HG02763 (cell line): ENCODE results near the gene DMBX1.

Experiments used
- ATAC-seq: cut with Tn5 transposase; IDR thresholded peaks from one replicate; pipeline ENCODE4 v1.9.1; 2021; ENCODE audit warnings: mild to moderate bottlenecking, moderate library complexity; ENCODE audit not compliant: unreplicated experiment

The DMBX1 gene

DNA sequence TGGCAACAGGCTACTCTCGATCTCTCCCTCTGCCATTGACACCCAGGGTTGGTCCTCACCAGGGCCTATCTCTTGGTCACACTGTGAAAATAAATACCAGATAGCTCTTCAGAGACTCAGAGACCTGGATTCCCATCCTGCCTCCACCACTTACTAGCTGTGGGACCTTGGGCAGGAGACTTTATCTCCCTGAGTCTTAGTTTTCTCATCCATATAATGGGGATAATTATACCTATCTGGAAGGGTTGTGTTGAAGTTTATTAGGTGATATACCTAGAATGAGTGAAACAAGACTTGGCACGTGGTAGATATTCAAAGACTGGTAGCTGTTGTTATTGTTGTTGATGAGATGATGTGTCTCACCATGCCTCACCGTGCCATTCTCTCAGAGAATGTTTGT lies 7.4 kb downstream of the DMBX1 start:
- no peak for ATAC-seq

DNA sequence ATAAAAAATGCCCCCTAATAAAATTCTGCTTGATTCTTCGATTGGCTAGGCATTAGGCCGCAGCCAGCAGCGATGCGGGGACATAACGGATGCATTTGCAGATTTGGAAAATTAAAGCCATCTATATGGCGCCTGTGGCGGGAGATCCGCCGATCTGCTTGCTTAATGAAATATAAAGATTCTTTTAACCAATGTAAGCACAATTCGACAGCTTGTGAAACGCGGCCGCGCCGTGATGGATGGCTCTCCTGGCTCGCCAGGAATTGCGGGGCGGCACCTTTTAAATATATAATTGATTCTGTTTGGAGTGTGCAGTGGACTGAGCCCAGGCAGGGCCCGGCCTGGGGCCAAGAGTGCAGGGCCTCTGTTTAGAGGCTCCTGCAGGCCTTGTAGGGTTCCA lies 8.0 kb downstream of the DMBX1 start:
- ATAC-seq, result no peak

DNA sequence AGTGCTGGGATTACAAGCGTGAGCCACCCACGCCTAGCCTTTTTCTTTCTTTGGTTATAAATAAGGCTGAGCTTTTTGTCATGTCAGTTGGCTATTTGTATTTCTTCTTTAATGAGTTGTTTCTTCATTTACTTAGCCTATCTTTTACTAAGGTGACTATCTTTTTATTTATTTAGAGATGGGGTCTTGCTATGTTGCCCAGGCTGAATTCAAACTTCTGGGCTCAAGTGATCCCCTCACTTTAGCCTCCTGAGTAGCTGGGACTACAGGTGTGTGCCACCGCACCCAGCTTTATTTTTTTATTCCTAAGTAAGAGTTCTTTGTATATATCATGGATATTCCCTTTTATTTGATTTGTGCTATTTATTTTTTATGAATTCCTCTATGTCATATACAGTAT lies 11.9 kb downstream of the DMBX1 start:
- ATAC-seq, result no peak

DNA sequence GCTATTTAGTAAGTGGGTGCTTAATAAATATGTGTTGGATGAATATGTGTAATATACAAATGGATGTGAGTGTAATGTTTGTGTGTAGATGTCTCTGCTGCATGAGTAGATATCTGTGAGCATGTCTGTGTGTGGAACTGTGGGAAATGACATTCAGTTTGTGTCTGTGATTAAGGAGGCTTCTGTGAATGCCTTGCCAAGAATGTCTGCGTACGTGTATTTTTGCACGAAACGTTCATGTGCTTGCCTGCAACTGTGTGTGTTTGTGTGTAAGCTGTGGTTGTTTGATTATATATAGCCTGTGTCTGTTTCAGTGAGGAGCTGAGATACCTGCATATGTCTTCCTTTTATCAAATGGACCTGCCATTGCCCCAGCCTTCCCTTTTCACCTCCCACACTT lies 13.8 kb downstream of the DMBX1 start:
- ATAC-seq, result no peak

DNA sequence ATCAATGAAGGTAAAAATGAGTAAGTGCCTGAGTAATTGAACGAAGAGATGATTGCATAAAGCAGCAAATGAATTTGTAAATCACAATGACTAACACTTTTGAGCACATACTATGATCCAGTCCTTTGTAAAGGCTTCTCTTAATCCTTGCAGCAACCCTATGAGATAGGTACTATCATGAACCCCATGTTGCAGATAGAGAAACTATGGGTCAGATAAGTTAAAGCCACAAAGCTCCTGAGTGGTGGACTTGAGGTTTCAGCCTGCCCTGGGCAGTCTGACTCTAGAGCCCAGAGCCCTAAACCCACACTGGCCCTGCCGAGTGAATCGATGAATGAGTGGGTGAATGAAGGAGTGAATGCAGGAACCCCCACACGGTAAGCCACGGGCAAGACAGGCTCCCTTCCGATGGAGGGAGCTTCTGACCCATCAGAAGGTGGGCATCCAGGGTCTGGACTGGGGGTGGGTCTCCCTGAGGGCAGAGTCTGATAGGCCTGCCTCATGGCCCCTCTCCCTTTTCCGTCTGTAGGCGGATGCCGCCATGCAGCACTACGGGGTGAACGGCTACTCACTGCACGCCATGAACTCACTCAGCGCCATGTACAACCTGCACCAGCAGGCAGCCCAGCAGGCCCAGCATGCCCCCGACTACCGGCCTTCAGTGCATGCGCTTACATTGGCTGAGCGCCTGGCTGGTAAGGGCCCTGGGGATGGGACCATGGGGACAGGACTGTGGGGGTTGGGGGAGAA lies 17.0 kb downstream of the DMBX1 start:
- no peak for ATAC-seq

DNA sequence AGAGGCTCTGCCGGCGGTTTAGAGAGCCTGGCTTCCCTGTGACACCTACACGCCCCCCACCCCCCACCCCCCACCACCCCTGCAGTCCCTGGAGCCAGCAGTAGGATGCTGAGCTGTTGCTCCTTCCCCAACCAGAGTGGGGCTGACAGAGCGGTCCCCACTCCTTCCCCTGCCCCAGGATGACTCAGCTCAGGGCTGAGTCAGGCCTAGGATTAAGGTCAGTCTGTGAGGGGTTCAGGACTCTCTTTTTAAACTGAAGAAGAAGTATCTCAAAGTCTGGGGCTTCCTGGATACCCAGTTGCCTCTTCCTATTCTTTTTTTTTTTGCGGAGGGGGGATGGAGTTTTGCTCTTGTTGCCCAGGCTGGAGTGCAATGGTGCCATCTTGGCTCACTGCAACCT lies 19.1 kb downstream of the DMBX1 start:
- ATAC-seq, result no peak

DNA sequence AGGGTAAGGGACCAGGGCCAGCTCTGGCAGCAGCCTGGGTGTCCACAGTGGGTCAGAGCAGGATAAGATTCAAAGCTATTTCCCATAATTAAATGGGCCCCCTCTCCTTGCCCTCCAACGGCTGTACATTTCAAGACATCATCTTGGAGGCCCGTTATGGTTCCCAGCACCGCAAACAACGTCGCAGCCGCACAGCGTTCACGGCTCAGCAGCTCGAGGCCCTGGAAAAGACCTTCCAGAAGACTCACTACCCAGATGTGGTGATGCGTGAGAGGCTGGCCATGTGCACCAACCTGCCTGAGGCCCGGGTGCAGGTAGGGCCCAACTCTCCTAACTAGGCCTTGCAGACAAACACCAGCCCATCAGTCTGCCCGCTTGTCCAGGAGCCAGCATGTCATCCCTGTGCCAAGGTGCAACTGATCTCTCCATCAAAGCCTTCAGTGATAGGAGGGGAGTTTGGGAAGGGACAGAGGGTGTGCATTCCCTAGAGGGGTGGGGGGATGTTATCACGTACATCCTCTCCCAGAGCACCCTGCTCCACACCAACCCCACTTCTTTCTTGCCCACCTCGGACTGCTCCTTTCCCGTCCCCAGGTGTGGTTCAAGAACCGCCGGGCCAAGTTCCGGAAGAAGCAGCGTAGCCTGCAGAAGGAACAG lies 20.8 kb downstream of the DMBX1 start:
- no peak for ATAC-seq

DNA sequence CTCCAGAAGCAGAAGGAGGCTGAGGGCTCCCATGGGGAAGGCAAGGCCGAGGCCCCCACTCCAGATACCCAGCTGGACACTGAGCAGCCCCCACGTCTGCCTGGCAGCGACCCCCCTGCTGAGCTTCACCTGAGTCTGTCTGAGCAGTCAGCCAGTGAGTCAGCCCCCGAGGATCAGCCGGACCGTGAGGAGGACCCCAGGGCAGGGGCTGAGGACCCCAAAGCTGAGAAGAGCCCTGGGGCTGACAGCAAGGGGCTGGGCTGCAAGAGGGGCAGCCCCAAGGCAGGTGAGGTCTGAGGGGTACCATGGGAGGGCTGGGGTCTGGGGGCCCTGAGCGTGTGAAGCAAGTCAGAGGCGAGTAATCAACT lies 21.3 kb downstream of the DMBX1 start:
- ATAC-seq, result no peak

DNA sequence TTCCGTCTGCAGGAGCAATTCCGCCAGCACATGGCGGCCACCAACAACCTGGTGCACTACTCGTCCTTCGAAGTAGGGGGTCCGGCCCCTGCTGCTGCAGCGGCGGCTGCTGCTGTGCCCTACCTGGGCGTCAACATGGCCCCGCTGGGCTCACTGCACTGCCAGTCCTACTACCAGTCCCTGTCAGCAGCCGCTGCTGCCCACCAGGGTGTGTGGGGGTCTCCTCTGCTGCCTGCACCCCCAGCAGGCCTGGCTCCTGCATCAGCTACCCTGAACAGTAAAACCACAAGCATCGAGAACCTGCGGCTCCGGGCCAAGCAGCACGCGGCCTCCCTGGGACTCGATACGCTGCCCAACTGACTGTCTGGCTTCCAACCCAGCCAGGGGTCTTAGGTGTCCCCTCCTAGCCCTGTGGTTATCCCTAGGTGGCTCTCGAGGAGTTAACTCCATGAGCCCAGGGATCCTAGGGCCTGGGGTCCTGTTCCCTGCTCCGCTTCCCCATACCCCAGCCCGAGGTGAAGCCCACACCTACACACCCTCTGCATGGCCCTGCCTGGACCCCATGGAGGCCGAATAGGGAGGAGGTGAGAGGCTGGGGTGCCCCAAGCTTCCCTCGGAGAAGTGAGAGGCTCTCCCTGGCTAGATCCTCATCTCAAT lies 22.6 kb downstream of the DMBX1 start:
- no peak for ATAC-seq

DNA sequence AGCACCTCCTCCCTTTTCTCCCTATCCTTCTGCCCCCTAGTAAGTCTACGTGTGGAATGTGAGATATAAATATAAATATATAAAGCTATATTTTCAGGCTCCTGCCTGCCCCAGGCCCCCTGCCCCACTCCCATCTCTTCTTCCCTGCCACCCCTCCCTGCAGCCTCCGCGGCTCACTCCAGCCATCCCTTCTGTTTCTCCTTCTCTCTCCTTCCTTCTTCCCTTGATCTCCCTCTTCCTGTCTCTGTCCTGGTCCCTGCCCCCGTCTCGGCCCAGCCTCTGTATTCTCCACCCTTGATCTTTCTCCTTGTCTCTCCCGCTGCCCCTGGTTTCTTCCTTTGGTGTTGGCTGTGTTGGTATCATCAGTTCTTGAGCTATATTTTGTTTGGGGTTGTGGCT lies 23.2 kb downstream of the DMBX1 start:
- no peak for ATAC-seq

DNA sequence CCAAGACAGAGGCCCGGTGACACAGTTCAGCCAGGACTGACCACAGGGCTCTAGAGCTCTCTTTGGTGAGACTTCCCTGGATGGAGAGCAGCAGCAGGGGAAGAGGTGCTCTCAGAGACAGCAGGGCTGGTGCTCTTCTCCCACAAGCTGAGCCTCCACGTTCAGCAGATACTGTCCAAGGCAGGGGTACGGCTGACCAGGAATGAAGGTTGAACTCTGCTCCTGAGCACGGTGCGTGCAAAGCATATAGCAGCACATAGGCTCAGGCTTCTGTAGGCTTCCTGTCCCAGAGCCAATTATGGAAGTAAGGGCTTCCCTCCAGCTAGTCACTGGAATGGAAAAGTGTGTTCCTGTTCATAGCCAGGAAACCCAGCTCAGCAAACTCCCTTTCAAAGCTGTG lies 23.9 kb downstream of the DMBX1 start:
- ATAC-seq, result no peak

DNA sequence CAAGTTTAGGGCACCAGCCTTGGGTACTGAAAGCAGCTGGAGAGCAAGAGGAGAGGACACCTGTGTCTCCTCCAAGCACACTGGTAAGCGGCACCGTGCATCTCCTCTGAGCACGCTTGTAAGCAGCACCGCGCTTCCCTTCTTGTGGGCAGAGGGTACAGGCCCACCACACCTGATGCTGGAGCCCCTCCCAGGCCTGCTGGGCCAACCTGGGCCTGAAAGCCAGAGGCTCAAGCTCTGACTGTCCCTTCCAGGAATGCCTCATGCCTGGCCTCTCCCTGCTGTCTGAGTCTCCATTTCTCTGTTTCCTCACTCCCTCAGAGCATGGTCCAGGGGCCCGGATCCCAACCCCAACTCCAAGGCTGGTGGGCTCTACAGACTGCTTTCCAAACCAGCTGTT lies 25.9 kb downstream of the DMBX1 start:
- no peak for ATAC-seq

DNA sequence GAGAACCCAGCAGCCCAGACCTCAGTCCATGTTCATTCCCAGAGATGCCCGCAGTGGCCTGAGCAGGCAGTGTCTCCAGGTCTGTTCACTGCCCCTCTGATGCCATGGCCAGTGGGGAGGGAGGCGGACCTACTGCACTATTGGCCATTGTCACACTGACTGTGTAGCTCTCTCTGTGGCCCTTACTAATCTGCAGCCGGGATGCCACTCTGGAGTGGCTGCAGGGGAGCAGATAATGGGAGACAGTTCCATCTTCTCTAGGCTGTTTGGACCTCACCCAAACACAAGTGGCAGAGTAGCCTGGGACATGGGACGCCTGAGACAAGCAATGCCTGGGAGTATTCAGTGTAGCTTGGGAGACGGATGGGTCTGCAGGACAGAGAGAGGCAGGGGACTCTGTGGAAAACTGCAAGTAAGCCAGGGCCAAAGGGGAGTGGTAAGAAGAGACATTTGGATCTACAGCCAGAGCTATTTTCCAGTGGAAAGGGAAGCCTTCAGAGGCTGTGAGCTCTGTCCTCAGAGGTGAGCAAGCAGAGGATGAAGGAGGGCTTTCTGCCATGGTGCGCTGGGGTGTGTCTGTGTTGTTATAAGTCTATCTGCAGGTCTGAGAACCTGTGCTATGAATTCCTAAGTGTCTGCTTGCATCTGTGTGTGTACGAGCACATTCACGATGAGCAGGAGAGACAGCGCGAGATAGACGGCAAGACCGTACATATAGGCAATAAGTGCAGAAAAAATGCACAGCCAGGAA lies 26.7 kb downstream of the DMBX1 start:
- no peak for ATAC-seq

DNA sequence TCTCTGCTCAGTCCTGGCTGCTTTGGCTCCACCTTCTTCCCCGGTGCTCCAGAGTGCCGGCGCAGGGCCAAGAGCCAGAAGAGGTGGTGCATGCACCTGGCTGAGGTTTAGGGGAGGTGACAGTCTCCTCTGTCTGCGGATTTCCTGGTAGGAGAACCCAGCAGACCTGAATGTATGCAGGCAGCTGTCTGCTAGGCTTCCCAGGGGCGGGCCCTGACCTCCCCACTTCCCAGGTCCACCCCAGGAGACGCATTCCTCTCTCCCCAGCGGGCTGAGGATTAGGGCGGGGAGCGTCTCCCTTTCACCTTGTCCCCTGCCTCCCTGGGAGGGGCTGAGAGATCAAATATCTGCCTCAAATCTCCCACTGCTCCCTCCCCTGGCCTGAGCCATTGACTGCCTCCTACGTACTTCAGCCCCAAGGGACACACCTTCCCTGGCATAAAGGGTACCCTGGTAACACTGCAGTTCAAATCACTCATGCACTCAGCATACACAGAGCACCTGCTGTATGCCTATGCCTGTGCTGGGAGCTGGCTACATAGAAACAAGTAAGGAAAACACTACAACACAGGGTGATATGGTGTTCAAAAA lies 27.5 kb downstream of the DMBX1 start:
- no peak for ATAC-seq

DNA sequence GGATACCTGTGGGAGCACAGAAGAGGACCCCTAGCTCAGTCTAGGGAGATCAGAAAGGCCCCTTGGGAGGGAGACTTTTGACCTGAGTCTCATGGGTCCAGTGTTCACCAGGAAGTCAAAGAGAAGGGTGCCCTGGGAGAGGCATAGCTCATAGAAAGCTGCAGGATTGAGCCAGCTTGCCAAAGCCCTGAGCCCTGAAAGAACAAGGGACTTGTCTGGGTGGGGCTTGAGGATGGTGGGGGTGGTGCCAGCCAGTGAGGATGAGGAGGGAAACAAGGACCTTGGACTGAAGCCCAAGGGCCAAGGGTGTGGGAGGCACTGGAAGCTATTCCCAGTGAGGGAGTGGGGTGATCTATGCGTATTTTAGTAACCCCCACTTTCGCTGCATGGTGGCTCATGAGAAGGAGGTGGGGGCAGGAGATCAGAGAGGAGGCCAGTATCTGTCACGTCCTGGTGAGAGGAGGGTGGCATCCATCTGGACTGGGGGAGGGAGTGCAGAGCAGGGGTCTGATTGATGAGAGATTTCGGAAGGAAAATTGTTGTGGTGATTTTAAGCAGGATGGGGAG lies 28.4 kb downstream of the DMBX1 start:
- no peak for ATAC-seq

DNA sequence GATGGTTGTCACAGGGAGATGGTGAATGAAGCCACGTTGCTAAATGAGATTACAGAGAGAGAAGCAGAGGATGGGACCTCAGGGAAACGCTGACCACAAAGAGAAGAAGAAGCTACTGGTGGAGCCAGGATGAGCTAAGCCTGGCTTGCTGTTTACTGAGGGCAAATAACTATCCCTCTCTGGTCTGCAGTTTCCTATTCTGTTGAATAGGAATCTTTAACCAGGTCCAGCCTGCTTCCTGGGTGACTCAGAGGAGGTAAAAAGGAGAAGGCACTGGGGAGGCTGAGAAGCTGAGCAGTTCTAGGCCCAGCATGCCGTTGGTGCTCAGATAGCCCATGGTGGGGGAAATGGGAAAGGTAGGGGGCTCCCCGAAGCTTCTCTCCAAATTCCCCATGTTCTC lies 29.6 kb downstream of the DMBX1 start:
- no peak for ATAC-seq

DNA sequence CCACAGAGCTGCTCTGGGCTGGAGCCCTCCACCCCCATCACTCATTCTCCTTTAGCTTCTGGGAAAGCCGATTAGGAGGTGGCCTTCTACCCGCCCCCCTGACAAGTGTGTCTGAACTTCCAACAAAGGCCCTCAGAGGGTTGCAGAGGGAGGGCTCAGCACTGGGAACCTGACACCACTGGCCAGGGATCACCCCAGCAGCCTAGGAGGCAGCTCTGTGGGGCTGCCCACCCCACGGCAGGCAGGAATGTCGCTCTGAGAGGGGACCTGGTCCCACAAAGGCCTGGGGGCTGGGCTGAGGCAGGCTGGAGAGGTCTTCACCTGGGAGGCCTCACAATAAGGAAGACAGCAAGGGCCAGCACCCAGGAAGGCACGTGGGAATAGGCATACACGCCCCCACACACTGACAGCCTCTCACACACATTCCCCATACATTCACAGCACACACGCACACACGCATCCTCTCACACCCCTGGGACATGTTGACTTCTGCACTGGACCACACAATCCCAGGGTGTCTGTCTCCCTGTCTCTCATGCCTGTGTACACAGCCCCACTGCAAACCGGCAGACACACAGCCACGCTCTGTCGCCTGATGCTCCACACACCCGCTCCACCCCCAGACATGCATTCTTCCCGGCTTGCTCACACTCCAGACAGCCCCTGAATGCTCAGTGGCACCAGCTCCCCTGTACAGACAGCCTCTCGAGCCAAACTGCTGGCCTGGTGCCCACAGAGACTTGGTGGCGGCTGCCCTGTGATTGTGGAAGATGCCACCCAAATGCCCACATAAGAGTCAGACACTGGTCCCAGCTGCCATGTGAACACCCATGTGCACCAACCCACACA lies 30.7 kb downstream of the DMBX1 start:
- no peak for ATAC-seq

DNA sequence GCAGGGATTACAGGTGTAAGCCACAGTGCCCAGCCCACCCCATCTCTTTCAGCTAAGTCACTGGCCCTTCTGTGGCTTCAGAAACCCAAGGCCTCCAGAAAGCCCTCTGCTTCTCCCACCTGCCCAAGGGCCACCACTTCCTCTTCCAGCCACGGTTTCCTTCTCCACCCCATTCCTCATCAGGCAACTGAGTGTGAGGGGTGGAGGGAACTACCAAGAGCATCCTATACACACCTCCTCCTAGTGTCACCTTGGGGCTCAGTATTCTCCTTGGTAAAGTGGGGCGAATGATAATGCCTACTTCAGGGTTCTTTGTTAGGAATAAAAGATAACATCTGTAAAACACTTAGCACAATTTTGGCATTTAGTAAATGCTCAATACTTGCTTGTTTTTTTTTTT lies 31.8 kb downstream of the DMBX1 start:
- no peak for ATAC-seq

DNA sequence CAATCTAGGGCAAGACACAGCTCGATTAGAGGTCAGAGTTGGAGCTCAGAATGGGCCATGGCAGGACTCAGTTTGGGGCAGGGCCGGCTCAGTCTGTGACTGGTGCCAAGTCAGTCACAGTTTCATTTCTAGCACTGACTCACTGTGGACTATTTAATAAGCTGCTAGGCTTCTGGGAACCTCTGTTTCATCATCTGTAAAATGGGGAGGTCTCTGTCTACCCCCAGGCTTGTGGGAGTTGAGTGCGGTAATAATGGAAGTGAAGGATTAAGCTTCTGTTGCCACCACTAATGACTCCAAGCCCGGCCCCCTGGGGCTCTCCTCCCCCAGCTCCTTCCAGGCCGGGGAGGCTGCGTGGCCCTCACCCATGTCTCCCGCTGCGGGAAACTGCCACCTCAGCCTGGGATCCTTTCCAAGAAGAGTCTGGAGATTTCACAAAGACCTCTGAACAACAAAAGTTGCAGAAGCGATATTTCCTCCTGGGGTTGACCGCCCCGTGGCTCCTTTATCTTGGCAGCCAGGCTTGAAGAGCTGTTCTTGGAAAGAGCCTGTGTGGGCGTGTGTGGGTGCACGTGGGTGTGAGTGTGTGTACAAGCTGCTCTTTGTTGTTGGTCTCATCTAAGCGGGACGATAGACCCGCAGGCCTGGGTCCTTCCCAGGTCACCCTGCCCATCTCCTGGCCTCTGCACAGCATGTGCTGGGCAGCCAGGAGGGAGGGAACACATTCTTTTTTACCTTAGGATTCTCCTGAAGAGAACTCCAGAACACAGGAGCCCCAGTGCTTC lies 32.7 kb downstream of the DMBX1 start:
- peak; percentile 47 for ATAC-seq
